ENCODE data around the gene SNIP1. TPM values are rescaled to one million over a fixed set of nuclear protein-coding genes. Genes with fewer than 3 reads are reported as not detected.

Gene SNIP1
- total RNA-seq, 1 donor from 2014 or later, result 19.3 TPM

DNA sequence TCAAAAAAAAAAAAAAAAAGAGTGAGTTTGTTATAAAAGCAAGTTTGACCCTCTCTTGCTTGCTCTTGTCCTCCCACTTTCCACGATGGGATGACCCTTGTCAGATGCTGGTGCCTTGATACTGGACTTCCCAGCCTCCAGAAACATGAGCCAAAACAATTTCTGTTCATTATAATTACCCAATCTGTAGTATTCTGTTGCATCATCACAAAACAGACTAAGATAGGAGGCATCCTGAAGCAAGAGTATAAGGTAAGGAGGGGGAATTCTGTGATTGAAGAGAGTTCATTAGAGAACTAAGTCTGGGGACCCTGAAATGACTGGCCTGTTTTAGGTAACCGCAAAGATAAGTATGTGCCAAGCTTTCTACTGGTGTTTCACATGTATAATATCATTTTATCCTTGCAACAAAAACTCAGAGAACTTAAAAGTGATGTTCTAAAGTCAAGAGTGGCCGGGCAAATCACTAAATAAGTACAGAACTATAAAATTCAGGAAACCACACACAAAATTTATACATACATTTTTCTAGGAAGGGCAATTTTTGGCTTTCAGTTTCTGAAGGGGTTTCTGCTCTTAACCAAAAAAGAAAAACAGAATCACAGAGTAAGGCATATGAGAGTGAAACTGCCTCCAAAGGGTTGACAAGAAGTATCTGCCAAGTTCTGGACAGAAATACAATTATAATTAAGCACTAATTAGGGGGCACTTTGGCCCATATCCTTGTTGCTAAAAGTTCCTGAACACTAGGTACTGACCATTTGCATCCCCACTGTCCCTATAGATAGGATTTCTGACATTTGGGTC lies 16.6 kb upstream of the SNIP1 start:
- no peak for DNase-seq (ENCODE audit: low read depth)
- Histone ChIP-seq H3K27me3 (ENCODE audit: control insufficient read depth, insufficient read depth, low read length) (no peaks in the 10 kb centered on the region), H3K4me3 (ENCODE audit: low read depth, low read length) (no peak overlapping the region), H3K36me3 (ENCODE audit: control insufficient read depth, insufficient read depth, low read length) (no peaks in the 10 kb centered on the region)
- TF ChIP-seq, protein P1, sequence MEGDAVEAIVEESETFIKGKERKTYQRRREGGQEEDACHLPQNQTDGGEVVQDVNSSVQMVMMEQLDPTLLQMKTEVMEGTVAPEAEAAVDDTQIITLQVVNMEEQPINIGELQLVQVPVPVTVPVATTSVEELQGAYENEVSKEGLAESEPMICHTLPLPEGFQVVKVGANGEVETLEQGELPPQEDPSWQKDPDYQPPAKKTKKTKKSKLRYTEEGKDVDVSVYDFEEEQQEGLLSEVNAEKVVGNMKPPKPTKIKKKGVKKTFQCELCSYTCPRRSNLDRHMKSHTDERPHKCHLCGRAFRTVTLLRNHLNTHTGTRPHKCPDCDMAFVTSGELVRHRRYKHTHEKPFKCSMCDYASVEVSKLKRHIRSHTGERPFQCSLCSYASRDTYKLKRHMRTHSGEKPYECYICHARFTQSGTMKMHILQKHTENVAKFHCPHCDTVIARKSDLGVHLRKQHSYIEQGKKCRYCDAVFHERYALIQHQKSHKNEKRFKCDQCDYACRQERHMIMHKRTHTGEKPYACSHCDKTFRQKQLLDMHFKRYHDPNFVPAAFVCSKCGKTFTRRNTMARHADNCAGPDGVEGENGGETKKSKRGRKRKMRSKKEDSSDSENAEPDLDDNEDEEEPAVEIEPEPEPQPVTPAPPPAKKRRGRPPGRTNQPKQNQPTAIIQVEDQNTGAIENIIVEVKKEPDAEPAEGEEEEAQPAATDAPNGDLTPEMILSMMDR (IDR thresholded peaks at IDR 0.05; ENCODE audit: insufficient read depth, low read length, poor library complexity, severe bottlenecking), result no peak

DNA sequence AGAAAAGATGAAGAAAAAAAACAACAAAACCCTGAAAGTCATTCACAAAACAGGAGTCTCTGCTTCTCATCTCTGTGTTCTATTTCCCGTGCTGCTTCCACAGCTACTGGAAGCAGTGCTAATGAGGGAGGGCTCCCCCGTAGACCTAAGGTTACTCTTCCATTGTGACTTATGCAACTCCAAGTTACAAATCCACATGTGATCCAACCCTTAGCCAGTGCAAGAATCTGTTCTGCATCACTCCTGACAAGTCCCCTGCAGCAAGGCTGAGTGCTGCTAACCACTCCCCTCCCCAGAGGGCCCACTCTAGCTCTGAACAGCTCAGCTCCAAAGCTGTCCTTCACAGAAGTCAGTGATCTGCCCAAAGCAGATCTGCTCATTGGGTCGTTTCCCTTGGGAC lies 12.9 kb upstream of the SNIP1 start:
- TF ChIP-seq, protein P1 (IDR thresholded peaks at IDR 0.05; ENCODE audit: insufficient read depth, low read length, poor library complexity, severe bottlenecking), result no peak
- no peak for DNase-seq (ENCODE audit: low read depth)
- H3K36me3 ChIP-seq (ENCODE audit: control insufficient read depth, insufficient read depth, low read length), result no peaks in the 10 kb centered on the region
- H3K4me3 ChIP-seq (ENCODE audit: low read depth, low read length), result no peak overlapping the region
- no peaks in the 10 kb centered on the region for H3K27me3 ChIP-seq (ENCODE audit: control insufficient read depth, insufficient read depth, low read length)

DNA sequence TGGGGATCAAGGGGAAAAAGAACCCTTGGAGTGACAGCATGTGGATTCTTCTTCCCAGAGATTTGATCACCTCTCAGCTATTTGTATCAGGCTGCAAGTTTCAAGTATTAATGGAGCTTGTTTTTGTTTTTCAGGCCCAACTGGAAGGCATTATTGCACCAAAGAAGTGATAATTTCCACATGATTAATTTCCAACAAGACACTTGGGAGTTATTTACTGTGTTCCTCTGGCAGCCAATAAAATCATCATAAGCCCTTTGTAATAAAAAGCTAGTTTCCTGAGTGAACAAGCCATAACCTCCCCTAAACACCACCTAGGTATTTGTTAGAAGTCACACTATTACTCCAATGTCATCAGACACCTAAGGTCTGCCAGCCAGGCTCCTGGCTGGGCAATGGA lies 10.8 kb upstream of the SNIP1 start:
- no peak overlapping the region for H3K4me3 ChIP-seq (ENCODE audit: low read depth, low read length)
- H3K36me3 ChIP-seq (ENCODE audit: control insufficient read depth, insufficient read depth, low read length), result peaks cover 1% of the 10 kb centered on the region

DNA sequence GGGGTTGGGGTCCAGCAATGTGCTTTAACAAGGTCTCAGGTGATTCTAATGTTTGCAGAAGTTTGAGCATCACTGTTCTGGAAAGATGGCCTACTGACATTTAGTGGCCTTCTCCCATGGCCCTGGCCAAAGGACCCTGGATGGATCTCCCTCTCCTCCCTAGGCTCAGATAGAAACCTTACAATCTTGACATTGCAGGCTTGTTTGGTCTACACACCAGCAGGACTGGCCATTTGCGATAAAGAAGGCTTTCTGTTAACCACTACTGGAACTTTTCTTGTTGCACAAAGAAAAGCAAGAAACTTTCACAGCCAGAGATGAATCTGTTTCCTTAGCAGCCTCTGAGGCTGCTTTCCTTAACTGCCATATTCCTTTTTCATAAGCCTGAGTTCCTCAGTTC lies 8.9 kb upstream of the SNIP1 start:
- no peak for DNase-seq (ENCODE audit: low read depth)
- TF ChIP-seq, protein P1 (IDR thresholded peaks at IDR 0.05; ENCODE audit: insufficient read depth, low read length, poor library complexity, severe bottlenecking), result no peak
- peaks cover 1% of the 10 kb centered on the region for H3K36me3 ChIP-seq (ENCODE audit: control insufficient read depth, insufficient read depth, low read length)

More for the DNA sequence above, 10.8 kb upstream of the SNIP1 start:
- no peaks in the 10 kb centered on the region for H3K27me3 ChIP-seq (ENCODE audit: control insufficient read depth, insufficient read depth, low read length)
- no peak for DNase-seq (ENCODE audit: low read depth)
- TF ChIP-seq, protein P1 (IDR thresholded peaks at IDR 0.05; ENCODE audit: insufficient read depth, low read length, poor library complexity, severe bottlenecking), result no peak

DNA sequence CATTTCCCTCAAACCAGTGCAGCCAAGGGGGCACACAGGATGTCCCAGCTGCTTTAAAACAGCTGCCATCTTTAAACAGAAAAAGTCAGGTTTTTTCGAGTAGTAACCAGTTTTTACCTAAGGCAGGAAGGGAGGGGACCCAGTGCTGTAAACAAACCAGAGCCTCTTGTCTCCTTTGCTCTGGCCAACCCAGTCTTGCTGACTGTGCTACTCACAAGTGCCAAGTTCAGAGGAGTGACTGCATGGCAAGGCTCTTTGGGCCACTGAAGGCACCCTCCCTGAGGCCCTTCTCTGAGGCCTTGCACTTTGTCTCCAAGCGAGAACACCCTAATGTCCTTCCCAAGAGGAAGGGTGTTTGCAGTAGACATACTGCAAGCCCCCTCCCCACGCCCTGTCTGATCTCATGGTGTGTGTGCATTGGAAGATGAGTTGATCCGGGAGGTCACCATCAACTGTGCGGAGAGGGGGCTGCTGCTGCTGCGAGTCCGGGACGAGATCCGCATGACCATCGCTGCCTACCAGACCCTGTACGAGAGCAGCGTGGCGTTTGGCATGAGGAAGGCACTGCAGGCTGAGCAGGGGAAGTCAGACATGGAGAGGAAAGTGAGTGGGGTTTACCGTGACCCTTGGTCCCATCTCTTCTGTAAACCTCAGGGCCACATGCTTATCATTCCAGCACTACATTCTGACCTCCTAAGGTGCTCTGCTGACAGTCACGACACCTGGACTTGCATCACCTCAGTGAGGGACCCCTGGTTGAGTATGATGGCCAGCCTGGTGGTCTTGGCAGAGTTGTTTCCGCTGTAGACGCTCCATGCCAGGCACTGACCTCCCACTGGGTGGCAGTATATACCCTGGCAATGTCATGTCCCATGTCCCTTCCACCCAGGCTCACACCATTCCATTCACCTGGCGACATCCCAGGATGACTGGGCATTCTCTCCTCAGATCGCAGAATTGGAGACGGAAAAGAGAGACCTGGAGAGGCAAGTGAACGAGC lies 7.3 kb upstream of the SNIP1 start:
- Histone ChIP-seq H3K36me3 (ENCODE audit: control insufficient read depth, insufficient read depth, low read length) (peaks cover 1% of the 10 kb centered on the region), H3K4me3 (ENCODE audit: low read depth, low read length) (no peak overlapping the region), H3K27me3 (ENCODE audit: control insufficient read depth, insufficient read depth, low read length) (no peaks in the 10 kb centered on the region)
- TF ChIP-seq, protein P1 (IDR thresholded peaks at IDR 0.05; ENCODE audit: insufficient read depth, low read length, poor library complexity, severe bottlenecking), result peak; percentile 52
- no peak for DNase-seq (ENCODE audit: low read depth)

More for the DNA sequence above, 8.9 kb upstream of the SNIP1 start:
- no peak overlapping the region for H3K4me3 ChIP-seq (ENCODE audit: low read depth, low read length)
- H3K27me3 ChIP-seq (ENCODE audit: control insufficient read depth, insufficient read depth, low read length), result no peaks in the 10 kb centered on the region

Measured in kidney epithelial cell (primary cell).